ENCODE measurements around the gene CEP112. TPM values are rescaled to one million over a fixed set of nuclear protein-coding genes. Genes with fewer than 3 reads are reported as not detected.
A peak's percentile ranks its signal among the peaks of the same experiment; 100 is the strongest.

CEP112 gene
- total and polyA plus RNA-seq, 3 donors from 2014 or later = 50.2 to 107 (median 78.8) TPM

GRCh38 chr17:65593855-65594845 lies 597.8 kb downstream of the CEP112 start:
- DNase-seq = no peak
- 28 to 34% methylated on average over 17 to 18 of the region's 18 CpGs for WGBS, 2 donors
- TF ChIP-seq POLR2A (IDR thresholded peaks at IDR 0.05) = no peak
- TF ChIP-seq, protein P1, sequence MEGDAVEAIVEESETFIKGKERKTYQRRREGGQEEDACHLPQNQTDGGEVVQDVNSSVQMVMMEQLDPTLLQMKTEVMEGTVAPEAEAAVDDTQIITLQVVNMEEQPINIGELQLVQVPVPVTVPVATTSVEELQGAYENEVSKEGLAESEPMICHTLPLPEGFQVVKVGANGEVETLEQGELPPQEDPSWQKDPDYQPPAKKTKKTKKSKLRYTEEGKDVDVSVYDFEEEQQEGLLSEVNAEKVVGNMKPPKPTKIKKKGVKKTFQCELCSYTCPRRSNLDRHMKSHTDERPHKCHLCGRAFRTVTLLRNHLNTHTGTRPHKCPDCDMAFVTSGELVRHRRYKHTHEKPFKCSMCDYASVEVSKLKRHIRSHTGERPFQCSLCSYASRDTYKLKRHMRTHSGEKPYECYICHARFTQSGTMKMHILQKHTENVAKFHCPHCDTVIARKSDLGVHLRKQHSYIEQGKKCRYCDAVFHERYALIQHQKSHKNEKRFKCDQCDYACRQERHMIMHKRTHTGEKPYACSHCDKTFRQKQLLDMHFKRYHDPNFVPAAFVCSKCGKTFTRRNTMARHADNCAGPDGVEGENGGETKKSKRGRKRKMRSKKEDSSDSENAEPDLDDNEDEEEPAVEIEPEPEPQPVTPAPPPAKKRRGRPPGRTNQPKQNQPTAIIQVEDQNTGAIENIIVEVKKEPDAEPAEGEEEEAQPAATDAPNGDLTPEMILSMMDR (IDR thresholded peaks at IDR 0.05) = no peak
- Histone ChIP-seq H3K27ac (peak overlapping the region in 1 of 2 donors; percentile 22), H3K4me3 (no peak overlapping the region), H3K36me3 (ENCODE audit: low read depth, missing control alignments) (no peaks in the 10 kb centered on the region), H3K9me3 (no peaks in the 10 kb centered on the region), H3K27me3 (no peaks in the 10 kb centered on the region), H3K4me1 (no peaks in the 10 kb centered on the region)
- intact Hi-C loops (cut with DNase I; ENCODE audit: low total_unique reads) = no loop called here

DNA sequence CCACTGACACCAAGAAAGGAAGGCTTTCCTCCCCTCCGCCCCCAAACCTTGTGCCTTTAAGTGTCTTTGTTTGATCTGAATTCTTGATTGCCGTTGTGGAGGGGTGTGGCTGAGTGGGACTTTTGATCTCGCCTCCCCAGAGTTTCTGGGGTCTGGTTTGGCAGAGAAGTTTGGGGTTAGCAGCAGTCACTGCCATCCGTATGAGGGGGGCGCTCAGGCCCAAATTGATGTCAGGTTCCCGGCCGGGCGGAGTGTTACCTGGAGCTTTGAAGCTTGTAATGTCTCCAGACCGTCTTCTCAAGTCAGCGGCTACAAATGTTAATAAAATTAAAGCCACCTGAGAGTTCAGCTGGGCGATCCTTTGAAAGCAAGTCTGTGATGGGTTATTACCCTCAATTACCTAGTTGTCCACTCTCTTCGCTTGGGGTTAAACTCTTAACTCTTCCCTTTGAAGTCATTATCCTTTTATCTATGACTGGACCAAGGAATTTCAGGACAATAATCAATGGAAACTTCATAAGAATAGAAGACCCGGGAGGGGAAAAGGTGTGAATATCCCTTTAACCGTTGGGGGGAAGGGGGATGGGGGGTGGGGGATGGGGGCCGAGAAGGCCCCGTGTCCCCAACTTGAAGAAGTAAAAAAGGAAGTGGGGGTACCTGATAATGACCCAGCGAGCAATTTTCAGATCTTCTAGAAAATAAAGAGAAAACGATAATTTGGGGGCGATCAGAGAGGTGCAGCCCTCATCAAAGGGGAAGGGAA lies 598.7 kb downstream of the CEP112 start:
- peak overlapping the region in 1 of 2 donors; percentile 22 for H3K27ac ChIP-seq
- H3K4me3 ChIP-seq = no peak overlapping the region
- H3K27me3 ChIP-seq = no peaks in the 10 kb centered on the region
- 73 to 79% methylated on average over 18 to 19 of the region's 19 CpGs for WGBS, 2 donors
- H3K36me3 ChIP-seq (ENCODE audit: low read depth, missing control alignments) = no peaks in the 10 kb centered on the region
- DNase-seq = no peak
- H3K9me3 ChIP-seq = no peaks in the 10 kb centered on the region
- TF ChIP-seq POLR2A (IDR thresholded peaks at IDR 0.05) = no peak
- TF ChIP-seq, protein P1 (IDR thresholded peaks at IDR 0.05) = no peak
- intact Hi-C loops (cut with DNase I; ENCODE audit: low total_unique reads) = no loop called here
- H3K4me1 ChIP-seq = no peaks in the 10 kb centered on the region

DNA sequence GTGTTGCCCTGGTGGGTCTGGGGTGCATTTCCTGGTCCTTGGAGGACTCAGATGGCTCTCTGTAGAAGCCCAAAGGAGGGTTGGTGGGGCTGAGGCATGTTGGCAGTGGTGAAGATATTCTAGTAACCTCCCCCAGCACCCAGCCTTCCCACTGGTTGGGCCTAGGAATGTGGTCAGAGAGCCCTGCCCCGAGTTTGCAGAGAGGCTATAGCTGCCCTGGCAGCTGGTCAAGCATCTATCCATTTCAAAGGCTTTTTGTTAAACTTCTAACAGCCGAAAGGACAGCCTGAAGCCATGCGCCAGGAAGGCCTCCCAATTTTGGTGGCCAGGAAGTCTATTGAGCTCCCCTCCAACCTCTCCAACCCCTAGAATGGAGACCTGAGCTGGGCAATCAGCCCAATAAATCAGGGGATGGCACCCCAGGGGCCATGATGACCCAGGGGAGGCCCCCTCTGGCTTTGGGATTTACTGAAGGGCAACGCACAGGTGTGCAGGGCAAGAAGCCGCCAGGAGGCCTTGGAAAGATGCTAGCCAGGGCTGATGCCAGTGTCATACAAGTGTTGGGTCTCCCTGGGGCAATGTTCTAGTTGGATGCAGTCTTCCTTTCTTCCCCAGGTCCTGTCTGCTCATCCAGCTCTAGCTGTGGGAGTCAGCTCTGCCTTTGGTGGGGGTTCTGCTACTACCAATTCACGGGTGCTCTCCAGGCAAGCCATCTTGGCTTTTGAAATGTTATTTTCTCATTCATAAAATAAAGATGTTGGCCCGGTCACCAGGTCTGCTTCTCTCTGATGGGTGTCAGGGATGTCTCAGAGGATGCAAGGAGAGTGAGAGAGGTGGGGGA lies 599.6 kb downstream of the CEP112 start:
- no peak overlapping the region for H3K27ac ChIP-seq
- DNase-seq = no peak
- 88 to 91% methylated on average over 5 to 7 of the region's 7 CpGs for WGBS, 2 donors

DNA sequence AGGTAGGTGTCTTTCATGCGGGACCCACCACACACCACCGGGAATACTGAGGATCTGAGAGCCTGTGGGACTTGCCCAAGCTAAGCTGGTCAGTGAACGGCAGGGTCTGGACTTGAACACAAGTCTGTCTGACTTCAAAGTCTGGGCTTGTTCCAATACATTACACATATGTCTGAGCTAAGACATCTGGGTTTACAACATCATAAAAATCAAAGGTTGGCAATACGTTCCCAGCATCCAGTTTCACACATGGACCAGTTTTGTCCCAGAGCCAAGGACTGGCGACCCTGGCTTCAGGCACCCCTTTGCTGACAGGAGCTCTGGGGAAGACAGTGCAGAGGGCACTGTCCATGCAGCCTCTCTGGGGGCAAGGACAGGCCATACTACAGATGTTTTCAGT lies 602.6 kb downstream of the CEP112 start:
- H3K36me3 ChIP-seq (ENCODE audit: low read depth, missing control alignments) = no peaks in the 10 kb centered on the region
- H3K27ac ChIP-seq = no peak overlapping the region
- TF ChIP-seq, protein P1 (IDR thresholded peaks at IDR 0.05) = no peak
- no peak for TF ChIP-seq POLR2A (IDR thresholded peaks at IDR 0.05)
- no peaks in the 10 kb centered on the region for H3K4me1 ChIP-seq
- 86 to 87% methylated on average over 5 of the region's 5 CpGs for WGBS, 2 donors
- DNase-seq = no peak
- H3K4me3 ChIP-seq = no peak overlapping the region
- no peaks in the 10 kb centered on the region for H3K27me3 ChIP-seq
- H3K9me3 ChIP-seq = no peaks in the 10 kb centered on the region
- intact Hi-C loops (cut with DNase I; ENCODE audit: low total_unique reads) = no loop called here

More for the DNA sequence above, 599.6 kb downstream of the CEP112 start:
- TF ChIP-seq, protein P1 (IDR thresholded peaks at IDR 0.05) = no peak
- no peak for TF ChIP-seq POLR2A (IDR thresholded peaks at IDR 0.05)
- no peaks in the 10 kb centered on the region for H3K9me3 ChIP-seq
- H3K4me3 ChIP-seq = no peak overlapping the region
- H3K27me3 ChIP-seq = no peaks in the 10 kb centered on the region
- H3K36me3 ChIP-seq (ENCODE audit: low read depth, missing control alignments) = no peaks in the 10 kb centered on the region
- intact Hi-C loops (cut with DNase I; ENCODE audit: low total_unique reads) = no loop called here
- H3K4me1 ChIP-seq = no peaks in the 10 kb centered on the region

Measured in testis (tissue), 3 donors.